Calu3 (cell line): ENCODE results near the gene AAR2. TPM values are rescaled to one million over a fixed set of nuclear protein-coding genes. Genes with fewer than 3 reads are reported as not detected.

Experiments used
- BruUV-seq: library from RNA; stranded (reverse); fragments of 400-500 nt; replicated peaks from 2 replicates; lab custom pipeline; 2021; lab: Mats Ljungman, UMichigan
- CTCF ChIA-PET: fragments of 300-600 bp; sonication (Branson Sonifier 250); formaldehyde crosslinking; loops from one replicate; lab custom pipeline; 2022; ENCODE audit warnings: antibody characterized with exemption; lab: Charles Lee
- DNase-seq: peaks from one replicate; pipeline ENCODE4 v3.0.0; 2022
- H3K27ac Mint-ChIP-seq: one replicate; pipeline ENCODE4 v1.8.0; 2022; ENCODE audit warnings: mixed read lengths; ENCODE audit not compliant: unreplicated experiment
- H3K27me3 Mint-ChIP-seq: one replicate; pipeline ENCODE4 v1.8.0; 2022; ENCODE audit warnings: mixed read lengths; ENCODE audit not compliant: unreplicated experiment
- H3K36me3 Mint-ChIP-seq: one replicate; pipeline ENCODE4 v1.8.0; 2022; ENCODE audit warnings: mild to moderate bottlenecking, moderate library complexity, mixed read lengths; ENCODE audit not compliant: insufficient read depth, unreplicated experiment
- H3K4me1 Mint-ChIP-seq: one replicate; pipeline ENCODE4 v1.8.0; 2022; ENCODE audit warnings: mild to moderate bottlenecking, low read depth, mixed read lengths; ENCODE audit not compliant: unreplicated experiment
- H3K4me3 Mint-ChIP-seq: one replicate; pipeline ENCODE4 v1.8.0; 2022; ENCODE audit warnings: mild to moderate bottlenecking, low read depth, moderate library complexity, mixed read lengths; ENCODE audit not compliant: unreplicated experiment
- H3K9me3 Mint-ChIP-seq: one replicate; pipeline ENCODE4 v1.8.0; 2022; ENCODE audit warnings: low read depth, mixed read lengths; ENCODE audit not compliant: unreplicated experiment
- intact Hi-C: fragments of 100-400 bp; cut with micrococcal nuclease; formaldehyde crosslinking; loops from one replicate; pipeline ENCODE4 v1.10.0; 2022; ENCODE audit not compliant: unreplicated experiment
- total RNA-seq: library from RNA; stranded (reverse); gene quantifications from 2 replicates; pipeline ENCODE4 v1.2.3, GENCODE V29; 2022
- TF ChIP-seq, protein P1 (sequence below): fragments of 200-600 bp; IDR thresholded peaks from one replicate; pipeline ENCODE4 v1.8.0; 2022; ENCODE audit warnings: antibody characterized with exemption; ENCODE audit not compliant: unreplicated experiment

Gene AAR2
- total RNA-seq, 1 experiment from 2014 or later = 37.0 TPM

DNA sequence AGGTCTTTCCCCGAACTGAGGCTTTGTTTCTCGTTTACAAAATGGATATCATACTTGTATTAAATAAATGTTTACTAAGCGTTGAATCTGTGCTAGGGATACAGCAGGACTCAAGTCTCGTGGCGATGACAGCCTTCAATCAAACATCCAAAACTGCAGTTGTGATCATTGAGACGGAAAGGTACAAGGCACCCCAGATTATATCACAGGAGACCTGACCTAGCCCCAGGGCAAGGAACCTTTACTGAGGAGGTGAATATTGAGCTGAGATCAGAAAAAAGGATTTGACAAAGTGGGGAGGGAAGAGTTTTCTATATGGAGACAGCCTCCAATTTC lies 476 bp downstream of the AAR2 start:
- CTCF ChIA-PET = interaction anchor here (1.0 to 1.9 kb wide), 6 partner anchors 8 to 283 kb away, joined by 3 to 6 read pairs (median 6); partner anchors contain the start of gene SCAND1
- no peak for DNase-seq
- BruUV-seq = TSS peak; percentile 59
- Mint-ChIP-seq H3K27ac (peak overlapping the region; percentile 82), H3K9me3 (no peaks in the 10 kb centered on the region), H3K36me3 (peaks cover 25% of the 10 kb centered on the region), H3K4me3 (peak overlapping the region; percentile 74), H3K27me3 (no peaks in the 10 kb centered on the region), H3K4me1 (peaks cover 10% of the 10 kb centered on the region)
- TF ChIP-seq, protein P1, sequence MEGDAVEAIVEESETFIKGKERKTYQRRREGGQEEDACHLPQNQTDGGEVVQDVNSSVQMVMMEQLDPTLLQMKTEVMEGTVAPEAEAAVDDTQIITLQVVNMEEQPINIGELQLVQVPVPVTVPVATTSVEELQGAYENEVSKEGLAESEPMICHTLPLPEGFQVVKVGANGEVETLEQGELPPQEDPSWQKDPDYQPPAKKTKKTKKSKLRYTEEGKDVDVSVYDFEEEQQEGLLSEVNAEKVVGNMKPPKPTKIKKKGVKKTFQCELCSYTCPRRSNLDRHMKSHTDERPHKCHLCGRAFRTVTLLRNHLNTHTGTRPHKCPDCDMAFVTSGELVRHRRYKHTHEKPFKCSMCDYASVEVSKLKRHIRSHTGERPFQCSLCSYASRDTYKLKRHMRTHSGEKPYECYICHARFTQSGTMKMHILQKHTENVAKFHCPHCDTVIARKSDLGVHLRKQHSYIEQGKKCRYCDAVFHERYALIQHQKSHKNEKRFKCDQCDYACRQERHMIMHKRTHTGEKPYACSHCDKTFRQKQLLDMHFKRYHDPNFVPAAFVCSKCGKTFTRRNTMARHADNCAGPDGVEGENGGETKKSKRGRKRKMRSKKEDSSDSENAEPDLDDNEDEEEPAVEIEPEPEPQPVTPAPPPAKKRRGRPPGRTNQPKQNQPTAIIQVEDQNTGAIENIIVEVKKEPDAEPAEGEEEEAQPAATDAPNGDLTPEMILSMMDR = no peak
- intact Hi-C loops = no loop called here

DNA sequence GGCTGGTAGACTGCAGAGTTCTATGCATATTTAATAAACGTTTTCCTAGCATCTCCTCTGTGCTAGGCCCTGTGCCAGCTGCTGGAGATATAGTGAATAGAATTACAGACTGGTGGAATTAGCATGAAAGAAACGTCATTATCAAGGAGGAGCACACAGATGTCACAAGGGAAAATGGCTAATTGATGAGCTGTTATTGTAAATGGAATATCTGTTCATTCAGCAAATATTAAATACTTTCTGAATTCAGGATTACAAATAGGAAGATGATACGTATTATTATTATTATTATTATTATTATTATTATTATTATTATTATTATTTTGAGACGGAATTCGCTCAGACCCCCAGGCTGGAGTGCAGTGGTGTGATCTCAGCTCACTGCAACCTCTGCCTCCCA lies 1.2 kb downstream of the AAR2 start:
- intact Hi-C loops = no loop called here
- TF ChIP-seq, protein P1 = no peak
- Mint-ChIP-seq H3K4me3 (peak overlapping the region; percentile 74), H3K4me1 (peaks cover 10% of the 10 kb centered on the region), H3K27me3 (no peaks in the 10 kb centered on the region), H3K36me3 (peaks cover 32% of the 10 kb centered on the region), H3K9me3 (no peaks in the 10 kb centered on the region), H3K27ac (peak overlapping the region; percentile 82)
- BruUV-seq = no TSS peak
- no peak for DNase-seq
- CTCF ChIA-PET = interaction anchor here (1.2 to 1.5 kb wide), 2 partner anchors 9 to 244 kb away, joined by 3 to 4 read pairs; no protein-coding TSS in a partner anchor

DNA sequence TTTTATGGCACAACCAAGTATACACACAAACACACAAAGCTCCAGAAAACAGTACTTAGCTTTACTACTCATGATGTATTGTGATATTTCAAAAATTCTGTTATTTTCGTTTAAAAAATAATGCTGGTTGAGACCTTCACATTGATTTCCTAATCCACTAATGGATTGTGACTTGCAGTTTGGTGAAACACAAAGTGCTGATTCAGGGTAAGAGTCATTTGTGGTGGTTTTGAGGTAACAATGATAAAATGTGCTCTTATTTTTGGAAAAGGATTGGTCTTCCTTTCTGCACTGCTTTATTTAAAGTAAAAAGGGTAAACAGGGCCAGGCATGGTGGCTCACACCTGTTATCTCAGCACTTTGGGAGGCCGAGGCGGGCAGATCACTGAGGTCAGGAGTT lies 1.9 kb downstream of the AAR2 start:
- peaks cover 10% of the 10 kb centered on the region for H3K4me1 Mint-ChIP-seq
- H3K27ac Mint-ChIP-seq = no peak overlapping the region
- no peak overlapping the region for H3K4me3 Mint-ChIP-seq
- TF ChIP-seq, protein P1 = no peak
- CTCF ChIA-PET = interaction anchor here (0.5 to 1.2 kb wide), 2 partner anchors 245 kb away, joined by 3 to 4 read pairs; no protein-coding TSS in a partner anchor
- no TSS peak for BruUV-seq
- H3K36me3 Mint-ChIP-seq = peaks cover 36% of the 10 kb centered on the region
- no peak for DNase-seq
- intact Hi-C loops = no loop called here
- H3K27me3 Mint-ChIP-seq = no peaks in the 10 kb centered on the region
- H3K9me3 Mint-ChIP-seq = no peaks in the 10 kb centered on the region

DNA sequence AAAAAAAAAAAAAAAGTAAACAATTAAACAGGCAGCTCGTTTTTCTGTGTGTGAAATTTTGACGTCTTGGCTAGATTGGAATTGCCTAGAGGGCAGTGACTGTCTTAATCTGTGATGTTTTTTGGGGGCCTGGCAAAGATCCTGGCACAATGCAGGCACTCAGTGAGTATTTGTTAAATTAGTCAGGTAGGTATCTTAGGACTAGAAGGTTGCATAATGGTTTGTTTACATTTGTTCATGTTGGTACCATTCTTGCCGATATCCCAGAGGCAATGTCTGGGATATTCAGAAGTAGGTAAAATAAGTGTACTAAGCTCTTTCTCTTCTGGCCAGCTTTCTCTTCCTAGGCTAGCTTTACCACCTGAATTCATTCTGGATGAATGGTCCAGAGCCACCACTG lies 2.5 kb downstream of the AAR2 start:
- BruUV-seq = no TSS peak
- Mint-ChIP-seq H3K4me1 (peaks cover 10% of the 10 kb centered on the region), H3K9me3 (no peaks in the 10 kb centered on the region), H3K36me3 (peaks cover 41% of the 10 kb centered on the region), H3K27ac (no peak overlapping the region), H3K4me3 (no peak overlapping the region), H3K27me3 (no peaks in the 10 kb centered on the region)
- CTCF ChIA-PET = interaction anchor here (0.5 to 1.0 kb wide), 2 partner anchors 16 to 246 kb away, joined by 3 read pairs; no protein-coding TSS in a partner anchor
- intact Hi-C loops = no loop called here
- DNase-seq = no peak
- TF ChIP-seq, protein P1 = no peak
